Globus pallidus (tissue), 1 donor: ENCODE measurements around the gene VAV2.
"Not testable (repeated sequence)": the region's sequence is repeated elsewhere in the genome, so short reads cannot be mapped to it uniquely, and the experiment has no call there.

Experiments used
- DNase-seq: peaks from one replicate; pipeline ENCODE4 v3.0.0-alpha.2; 2015; ENCODE audit warnings: low spot score

Gene VAV2

GRCh38 chr9:133969681-133970580 is 22.2 kb downstream of the VAV2 start:
- DNase-seq, result no peak

- DNase-seq, result no peak
These were observed 23.0 kb downstream of the VAV2 start for GRCh38 chr9:133968966-133969617.

- DNase-seq, result no peak
These were observed 23.7 kb downstream of the VAV2 start for GRCh38 chr9:133968428-133968827.

GRCh38 chr9:133967024-133967741 is 24.9 kb downstream of the VAV2 start:
- no peak for DNase-seq

GRCh38 chr9:133964463-133964862 is 27.7 kb downstream of the VAV2 start:
- no peak for DNase-seq

- DNase-seq, result no peak
These were observed 29.0 kb downstream of the VAV2 start for GRCh38 chr9:133963166-133963565.

GRCh38 chr9:133962341-133962740 is 29.8 kb downstream of the VAV2 start:
- no peak for DNase-seq

GRCh38 chr9:133961226-133962165 is 30.6 kb downstream of the VAV2 start:
- DNase-seq, result no peak

GRCh38 chr9:133960568-133961129 is 31.5 kb downstream of the VAV2 start:
- DNase-seq, result no peak

GRCh38 chr9:133959966-133960567 is 32.1 kb downstream of the VAV2 start:
- DNase-seq, result no peak

GRCh38 chr9:133959171-133959570 is 33.0 kb downstream of the VAV2 start:
- DNase-seq, result no peak

- no peak for DNase-seq
These were observed 33.4 kb downstream of the VAV2 start for GRCh38 chr9:133958756-133959155.

GRCh38 chr9:133957772-133958171 is 34.4 kb downstream of the VAV2 start:
- DNase-seq, result not testable (repeated sequence)

- DNase-seq, result no peak
These were observed 34.8 kb downstream of the VAV2 start for GRCh38 chr9:133957328-133957727.

- no peak for DNase-seq
These were observed 35.5 kb downstream of the VAV2 start for GRCh38 chr9:133956520-133957076.

GRCh38 chr9:133955821-133956411 is 36.2 kb downstream of the VAV2 start:
- DNase-seq, result no peak

GRCh38 chr9:133954862-133955529 is 37.1 kb downstream of the VAV2 start:
- no peak for DNase-seq

- no peak for DNase-seq
These were observed 38.0 kb downstream of the VAV2 start for GRCh38 chr9:133953976-133954709.

- DNase-seq, result no peak
These were observed 38.5 kb downstream of the VAV2 start for GRCh38 chr9:133953621-133953975.
